Right lobe of liver (tissue), 6 donors: Measurements from ENCODE around the gene KRTAP1-3. TPM values are rescaled to one million over a fixed set of nuclear protein-coding genes. Genes with fewer than 3 reads are reported as not detected.

Experiments
- ATAC-seq, 4 donors: fragments of 200-7000 bp; cut with Tn5 transposase; one replicate each; pipeline ENCODE4 v1.9.1; 2020; ENCODE audit warnings: mild to moderate bottlenecking in 4 of 4, moderate library complexity in 4 of 4
- DNase-seq, 3 donors: peaks; one replicate each; pipeline ENCODE4 v3.0.0-alpha.2; 2020
- H3K27ac ChIP-seq, 3 donors: fragments of 200-600 bp; one replicate each; pipeline ENCODE4 v1.8.0; 2022
- H3K27me3 ChIP-seq, 2 donors: fragments of 200-600 bp; one replicate each; pipeline ENCODE4 v1.8.0; 2022
- H3K36me3 ChIP-seq, 4 donors: fragments of 200-600 bp; sonication (generic) in 1 of 4; one replicate each; pipeline versions ENCODE4 v1.5.1 to v1.8.0; 2017 to 2022; ENCODE audit warnings: control low read depth in 1 of 4
- H3K4me1 ChIP-seq, 4 donors: fragments of 200-600 bp; sonication (generic) in 1 of 4; one replicate each; pipeline versions ENCODE4 v1.5.1 to v1.8.0; 2017 to 2022; ENCODE audit warnings: control low read depth in 1 of 4
- H3K4me3 ChIP-seq, 3 donors: fragments of 200-600 bp; one replicate each; pipeline ENCODE4 v1.8.0; 2022
- H3K9me3 ChIP-seq, 4 donors: fragments of 200-600 bp; sonication (generic) in 1 of 4; one replicate each; pipeline versions ENCODE4 v1.5.1 to v1.8.0; 2017 to 2022; ENCODE audit warnings: control low read depth in 1 of 4
- POLR2A ChIP-seq: fragments of 450-650 bp; IDR thresholded peaks from one replicate; pipeline ENCODE4 v1.6.1; 2017; ENCODE audit warnings: antibody characterized with exemption, mild to moderate bottlenecking
- WGBS: methylation state at CpG from one replicate; pipeline ENCODE4 v1.1.6; 2018; ENCODE audit warnings: low coverage, low lambda C conversion rate; ENCODE audit not compliant: insufficient coverage; ENCODE audit errors: missing lambda C conversion rate; 5-methylcytosine and 5-hydroxymethylcytosine counted together
- intact Hi-C, 2 donors: fragments of 100-400 bp; cut with DNase I; formaldehyde crosslinking; loops; one replicate each; pipeline versions ENCODE4 v1.11.2 to v1.14.1; 2022
- total RNA-seq, 6 experiments: library from RNA; depleted of rRNA in 2 of 6; stranded (reverse); fragments of >200 nt in 2 of 6; fragmentation: NEBNext Ultra II Directional in 3 of 6; extraction: Animal tissue kit (Norgen Biotek cat#: 25700) in 3 of 6; gene quantifications; one replicate each; pipeline versions ENCODE4 v1.1.0 to v1.2.4, GENCODE V29; 2016 to 2023
- TF ChIP-seq, protein P1 (sequence below), 4 donors: fragments of 200-600 bp in 3 of 4; fragments of 450-650 bp in 1 of 4; IDR thresholded peaks; one replicate each; pipeline versions ENCODE4 v1.5.1 to v1.8.0; 2016 to 2022; ENCODE audit warnings: antibody characterized with exemption in 4 of 4, mild to moderate bottlenecking in 2 of 4
- donor health status: DM: no; HTN: yes; CAD: no.
- donor health status: DM: no; HTN: no; CAD: no.
- donor health status: DM: no; HTN: no; CAD: no.
- donor health status: DM: no; HTN: yes; CAD: no.
- donor health status: DM: no; HTN: yes; CAD: no.

The KRTAP1-3 gene
- total RNA-seq, 6 experiments from 2014 or later = not detected

GRCh38 chr17:41073676-41074075 lies 39.0 kb upstream of the KRTAP1-3 start:
- Histone ChIP-seq H3K27ac (no peak overlapping the region), H3K4me1 (no peaks in the 10 kb centered on the region), H3K27me3 (no peaks in the 10 kb centered on the region), H3K4me3 (no peak overlapping the region), H3K36me3 (no peaks in the 10 kb centered on the region), H3K9me3 (no peaks in the 10 kb centered on the region)
- ATAC-seq (no peak), DNase-seq (no peak)
- 73% methylated on average over 2 of the region's 2 CpGs for WGBS
- TF ChIP-seq, protein P1, sequence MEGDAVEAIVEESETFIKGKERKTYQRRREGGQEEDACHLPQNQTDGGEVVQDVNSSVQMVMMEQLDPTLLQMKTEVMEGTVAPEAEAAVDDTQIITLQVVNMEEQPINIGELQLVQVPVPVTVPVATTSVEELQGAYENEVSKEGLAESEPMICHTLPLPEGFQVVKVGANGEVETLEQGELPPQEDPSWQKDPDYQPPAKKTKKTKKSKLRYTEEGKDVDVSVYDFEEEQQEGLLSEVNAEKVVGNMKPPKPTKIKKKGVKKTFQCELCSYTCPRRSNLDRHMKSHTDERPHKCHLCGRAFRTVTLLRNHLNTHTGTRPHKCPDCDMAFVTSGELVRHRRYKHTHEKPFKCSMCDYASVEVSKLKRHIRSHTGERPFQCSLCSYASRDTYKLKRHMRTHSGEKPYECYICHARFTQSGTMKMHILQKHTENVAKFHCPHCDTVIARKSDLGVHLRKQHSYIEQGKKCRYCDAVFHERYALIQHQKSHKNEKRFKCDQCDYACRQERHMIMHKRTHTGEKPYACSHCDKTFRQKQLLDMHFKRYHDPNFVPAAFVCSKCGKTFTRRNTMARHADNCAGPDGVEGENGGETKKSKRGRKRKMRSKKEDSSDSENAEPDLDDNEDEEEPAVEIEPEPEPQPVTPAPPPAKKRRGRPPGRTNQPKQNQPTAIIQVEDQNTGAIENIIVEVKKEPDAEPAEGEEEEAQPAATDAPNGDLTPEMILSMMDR (IDR thresholded peaks at IDR 0.05) = no peak
- intact Hi-C loops = no loop called here

DNA sequence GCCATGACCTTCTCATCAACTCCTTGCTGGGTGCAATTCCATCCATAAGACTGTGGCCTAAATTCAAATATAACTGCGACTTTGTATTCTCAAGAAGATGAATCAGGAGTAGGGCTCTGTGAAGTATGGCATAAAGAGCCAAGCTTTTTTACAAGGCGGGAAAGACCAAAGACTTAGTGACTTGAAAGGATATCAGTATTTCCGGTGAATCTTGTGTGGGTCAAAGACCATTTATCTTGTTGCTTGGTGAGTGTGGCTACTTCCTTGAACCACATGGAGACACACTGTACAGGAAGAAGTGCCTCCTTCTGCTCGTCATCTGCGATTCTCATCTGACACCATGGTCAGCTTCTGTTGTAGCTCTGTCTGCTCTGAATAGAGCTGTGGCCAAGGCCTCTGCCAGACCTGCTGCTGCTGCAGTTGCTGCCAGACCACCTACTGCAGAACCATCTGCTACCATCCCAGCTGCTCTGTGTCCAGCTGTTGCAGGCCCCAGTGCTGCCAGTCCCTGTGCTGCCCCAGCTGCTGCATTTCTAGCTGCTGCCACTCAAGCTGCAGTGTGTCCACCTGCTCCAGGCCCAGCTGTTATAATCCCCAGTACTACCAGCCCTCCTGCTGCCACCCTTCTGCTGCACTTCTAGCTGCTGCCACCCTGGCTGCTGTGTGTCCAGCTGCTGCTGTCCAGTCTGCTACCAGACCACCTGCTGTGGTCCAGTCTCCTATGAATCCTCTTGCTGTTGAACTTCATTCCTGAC lies 37.1 kb upstream of the KRTAP1-3 start:
- no peaks in the 10 kb centered on the region for H3K27me3 ChIP-seq
- no peak overlapping the region for H3K4me3 ChIP-seq
- ATAC-seq = no peak
- no peak for DNase-seq
- WGBS = 67% methylated on average over 5 of the region's 5 CpGs
- TF ChIP-seq, protein P1 (IDR thresholded peaks at IDR 0.05) = no peak
- TF ChIP-seq POLR2A = no peak
- H3K9me3 ChIP-seq = no peaks in the 10 kb centered on the region
- H3K27ac ChIP-seq = no peak overlapping the region
- H3K4me1 ChIP-seq = no peaks in the 10 kb centered on the region
- intact Hi-C loops = no loop called here
- no peaks in the 10 kb centered on the region for H3K36me3 ChIP-seq

DNA sequence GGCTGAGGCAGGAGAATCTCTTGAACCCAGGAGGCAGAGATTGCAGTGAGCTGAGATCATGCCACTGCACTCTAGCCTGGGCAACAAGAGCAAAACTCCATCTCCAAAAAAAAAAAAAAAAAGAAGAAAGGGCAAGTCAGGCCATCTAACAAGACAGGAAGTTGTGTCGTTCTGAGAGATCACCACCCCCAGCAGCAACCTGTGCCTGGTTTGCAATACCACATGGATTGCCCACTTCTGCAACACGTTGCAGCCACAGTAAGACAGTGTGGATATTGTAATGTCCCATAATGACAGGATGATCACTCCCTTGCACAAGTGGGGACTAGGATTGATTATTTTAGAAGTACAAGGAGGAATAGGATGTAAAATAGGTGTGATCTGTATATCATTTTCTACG lies 34.4 kb upstream of the KRTAP1-3 start:
- Histone ChIP-seq H3K27ac (no peak overlapping the region), H3K27me3 (no peaks in the 10 kb centered on the region), H3K4me3 (no peak overlapping the region), H3K4me1 (no peaks in the 10 kb centered on the region), H3K9me3 (no peaks in the 10 kb centered on the region), H3K36me3 (no peaks in the 10 kb centered on the region)
- WGBS = 54% methylated on average over 3 of the region's 3 CpGs
- DNase-seq (no peak), ATAC-seq (no peak)
- intact Hi-C loops = no loop called here
- TF ChIP-seq, protein P1 (IDR thresholded peaks at IDR 0.05) = no peak
- no peak for TF ChIP-seq POLR2A

DNA sequence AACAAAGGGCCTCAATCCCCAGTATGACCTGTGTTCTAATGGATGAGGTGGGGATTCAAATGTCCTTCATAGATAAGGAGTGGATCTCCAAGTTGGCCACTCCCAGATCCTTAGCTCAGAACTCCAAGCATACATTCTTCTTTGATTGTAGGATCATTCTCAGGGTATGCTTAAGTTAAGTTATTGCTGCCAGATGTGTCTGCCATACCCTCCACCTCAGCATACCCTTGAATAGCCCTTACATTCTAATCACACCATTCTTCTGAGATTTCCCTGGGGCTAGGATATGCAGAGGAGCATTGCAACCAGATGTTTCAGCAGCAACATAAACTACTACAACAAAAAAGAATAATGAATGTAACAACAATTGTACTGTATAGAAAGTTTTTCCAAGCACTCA lies 32.6 kb upstream of the KRTAP1-3 start:
- no peaks in the 10 kb centered on the region for H3K4me1 ChIP-seq
- TF ChIP-seq POLR2A = no peak
- TF ChIP-seq, protein P1 (IDR thresholded peaks at IDR 0.05) = no peak
- no peaks in the 10 kb centered on the region for H3K9me3 ChIP-seq
- no peak overlapping the region for H3K27ac ChIP-seq
- ATAC-seq (no peak), DNase-seq (no peak)
- H3K36me3 ChIP-seq = no peaks in the 10 kb centered on the region
- H3K27me3 ChIP-seq = peaks cover 0 to 1% of the 10 kb centered on the region in 2 donors
- intact Hi-C loops = no loop called here
- no peak overlapping the region for H3K4me3 ChIP-seq
